Fibroblast of gingiva (primary cell): ENCODE data around the gene MYRF.

Experiments used
- DNase-seq: peaks from one replicate; pipeline ENCODE4 v3.0.0-alpha.2; 2011; ENCODE audit warnings: low read depth

MYRF gene

DNA sequence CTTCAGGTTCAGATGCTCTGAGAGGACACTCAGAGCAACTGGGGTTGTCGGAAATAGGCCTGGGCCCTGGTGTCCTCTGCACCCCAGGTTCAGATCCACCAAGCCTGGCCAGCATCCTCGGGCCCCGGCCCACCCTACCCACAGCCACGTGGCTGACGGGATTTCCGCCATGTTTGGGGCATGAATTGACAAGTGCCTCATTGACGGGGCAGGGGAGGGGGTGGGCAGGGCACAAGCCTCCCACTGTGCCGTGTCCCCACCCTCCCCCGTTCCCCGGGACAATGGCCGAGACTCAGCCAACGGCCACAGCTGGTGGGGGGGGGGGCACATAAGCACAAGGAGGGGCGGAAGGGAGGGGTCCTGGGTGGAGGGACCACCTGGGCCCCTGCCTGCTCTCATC lies 8.5 kb downstream of the MYRF start:
- no peak for DNase-seq

DNA sequence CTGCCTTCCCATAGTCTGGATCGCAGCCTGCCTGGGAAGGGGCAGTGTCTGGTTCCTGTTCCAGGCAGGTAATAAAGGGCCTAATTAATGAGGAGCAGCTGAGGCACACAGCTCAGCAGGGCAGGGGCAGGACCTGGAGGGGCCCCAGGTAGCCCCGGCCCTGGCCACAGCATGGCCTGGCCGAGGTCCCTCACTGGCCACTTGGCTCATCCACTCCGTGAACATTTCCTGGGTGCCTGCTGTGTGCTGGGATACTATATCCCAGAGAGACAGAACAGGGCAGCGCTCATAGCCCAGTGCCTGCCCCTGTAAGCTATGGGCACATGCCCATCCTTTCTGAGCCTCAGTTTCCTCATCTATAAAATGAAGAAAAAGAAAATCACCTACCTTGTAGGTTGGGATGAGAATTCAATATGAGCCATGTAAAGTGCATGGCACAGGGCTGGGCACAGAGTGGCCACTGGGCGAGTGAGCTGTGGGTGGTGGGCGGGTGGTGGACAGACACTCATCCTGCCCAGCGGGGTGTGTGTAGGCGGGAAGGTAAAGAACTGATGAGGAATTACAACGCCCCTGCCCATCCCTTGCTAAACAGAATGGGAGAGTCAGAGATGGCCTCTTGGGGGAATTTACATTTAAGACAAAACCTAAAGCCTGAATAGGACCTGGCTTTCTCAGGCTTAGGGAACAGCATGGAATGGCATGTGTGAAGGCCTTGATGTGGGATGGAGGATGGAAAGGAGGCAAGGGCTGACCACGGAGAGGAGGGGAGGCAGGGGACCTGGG lies 9.2 kb downstream of the MYRF start:
- DNase-seq, result no peak

DNA sequence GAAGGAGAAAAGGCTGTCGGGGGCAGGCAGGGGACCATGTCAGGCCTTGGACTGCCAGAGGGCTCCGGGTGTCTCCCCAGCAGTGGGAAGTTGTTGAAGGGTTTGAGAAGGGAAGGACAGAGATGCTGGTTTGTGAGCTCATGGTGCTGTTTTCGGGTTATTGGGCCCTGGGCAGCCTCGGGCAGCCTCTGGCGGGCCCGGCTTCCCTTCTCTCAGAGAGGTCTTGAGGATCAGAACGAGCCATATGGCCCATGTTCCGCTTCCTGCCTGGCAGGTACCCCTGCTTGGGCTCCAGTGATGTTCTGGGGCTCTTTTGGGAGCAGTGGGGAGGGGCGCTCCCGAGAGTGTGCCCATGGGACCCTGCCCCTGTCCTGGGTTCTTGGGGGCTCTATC lies 9.8 kb downstream of the MYRF start:
- no peak for DNase-seq

DNA sequence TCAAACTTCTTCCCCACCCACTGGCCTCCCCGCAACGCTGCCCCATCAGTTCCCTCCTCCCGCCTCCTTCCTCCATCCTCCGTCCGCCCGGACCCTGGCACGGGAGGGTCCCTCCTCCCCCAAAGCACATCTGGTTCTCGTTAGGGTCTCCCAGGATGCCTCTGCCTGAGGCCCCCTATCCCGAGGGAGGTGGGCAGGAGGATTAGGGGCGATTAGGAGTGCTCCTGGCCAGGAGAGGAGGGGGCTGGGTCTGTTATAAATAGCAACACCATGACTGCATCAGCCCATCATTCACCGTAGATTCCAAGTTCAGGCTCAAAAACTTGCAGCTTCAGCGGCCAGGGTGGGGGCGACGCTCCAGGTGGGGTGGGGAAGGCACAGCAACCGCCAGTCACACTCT lies 10.4 kb downstream of the MYRF start:
- no peak for DNase-seq

DNA sequence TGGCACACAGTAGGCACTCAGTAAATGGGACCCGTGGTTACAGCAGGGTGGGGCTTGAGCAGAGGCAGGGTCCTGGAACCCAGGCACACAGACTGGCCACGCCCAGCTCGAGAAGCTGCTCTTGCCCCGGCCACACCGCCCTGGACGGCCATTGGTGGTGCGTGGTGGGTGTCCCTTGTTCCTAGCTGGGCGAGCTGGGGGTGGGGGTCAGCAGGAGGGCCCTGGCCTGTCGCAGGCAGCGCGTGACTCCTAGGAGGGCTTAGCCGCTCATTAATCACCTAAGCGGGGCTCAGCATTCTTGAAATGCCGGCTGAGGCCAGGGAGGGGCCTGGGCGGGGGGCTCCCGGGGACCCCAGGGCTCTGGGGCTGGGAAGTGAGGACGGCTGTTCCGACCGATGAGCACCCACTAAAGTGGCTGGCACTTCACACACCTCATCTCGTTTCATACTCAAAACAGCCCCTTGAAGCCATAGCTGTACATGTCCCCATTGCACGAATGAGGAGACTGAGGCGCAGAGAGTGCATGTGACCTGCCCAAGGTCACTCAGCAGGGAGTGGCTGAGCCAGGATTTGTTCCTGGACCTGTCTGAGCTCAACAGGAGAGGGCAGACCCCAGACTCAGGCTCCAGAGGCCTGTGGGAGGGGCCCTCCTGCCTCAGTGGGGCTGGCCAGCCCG lies 11.6 kb downstream of the MYRF start:
- DNase-seq, result no peak

DNA sequence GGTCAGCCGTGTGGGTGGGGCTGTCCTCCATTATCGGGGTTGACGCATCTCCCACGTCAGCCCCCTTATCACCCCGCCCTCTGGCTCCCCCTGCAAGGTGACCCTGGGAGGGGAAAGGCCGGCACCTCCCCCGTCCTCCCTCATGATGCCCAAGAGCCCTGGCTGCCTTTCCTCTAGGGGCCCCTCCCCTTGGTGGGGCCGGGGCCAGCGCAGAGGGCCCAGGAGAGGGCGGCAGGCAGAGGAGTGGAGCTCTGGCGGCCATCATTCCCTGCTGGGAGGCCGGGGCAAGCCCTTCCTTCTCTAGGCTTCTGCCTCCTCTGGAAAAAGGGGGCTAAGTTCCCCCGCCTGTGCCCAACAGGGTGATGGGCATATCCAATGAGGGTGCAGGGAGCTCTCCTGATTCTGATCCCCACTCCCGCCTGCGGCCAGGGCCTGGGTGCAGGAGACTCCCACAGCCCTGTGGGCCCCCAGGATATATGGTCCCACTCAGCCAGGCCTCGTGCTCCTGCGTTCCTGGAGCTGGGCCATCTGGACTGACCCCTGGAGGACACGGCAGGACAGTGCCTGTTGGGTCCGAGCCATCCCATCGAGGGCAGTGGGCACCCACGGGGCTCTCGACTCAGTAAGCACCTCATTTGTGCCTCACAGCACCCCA lies 12.3 kb downstream of the MYRF start:
- no peak for DNase-seq

DNA sequence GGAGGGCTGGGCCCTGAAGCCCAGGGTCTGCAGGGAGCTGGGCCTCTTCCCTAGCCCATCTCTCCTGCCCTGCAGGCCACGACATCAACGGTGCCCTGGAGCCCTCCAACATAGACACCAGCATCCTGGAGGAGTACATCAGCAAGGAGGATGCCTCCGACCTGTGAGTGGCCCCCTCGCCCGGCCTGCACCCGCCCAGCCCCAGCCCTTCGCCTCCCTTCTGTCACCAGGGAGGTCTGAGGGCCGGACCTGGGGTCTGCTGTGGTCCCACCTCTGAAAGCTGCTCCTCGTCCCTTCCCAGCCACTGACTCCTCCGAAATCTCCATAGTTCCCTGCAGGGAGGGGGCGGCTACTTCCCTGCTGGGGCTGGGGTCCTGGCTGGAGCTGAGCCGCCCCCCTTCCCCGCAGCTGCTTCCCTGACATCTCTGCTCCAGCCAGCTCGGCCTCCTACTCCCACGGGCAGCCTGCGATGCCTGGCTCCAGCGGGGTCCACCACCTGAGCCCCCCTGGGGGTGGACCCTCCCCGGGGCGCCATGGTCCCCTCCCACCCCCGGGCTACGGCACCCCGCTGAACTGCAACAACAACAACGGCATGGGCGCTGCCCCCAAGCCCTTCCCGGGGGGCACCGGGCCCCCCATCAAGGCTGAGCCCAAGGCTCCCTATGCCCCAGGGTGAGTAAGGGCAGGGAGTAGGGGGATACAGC lies 13.3 kb downstream of the MYRF start:
- DNase-seq, result no peak

DNA sequence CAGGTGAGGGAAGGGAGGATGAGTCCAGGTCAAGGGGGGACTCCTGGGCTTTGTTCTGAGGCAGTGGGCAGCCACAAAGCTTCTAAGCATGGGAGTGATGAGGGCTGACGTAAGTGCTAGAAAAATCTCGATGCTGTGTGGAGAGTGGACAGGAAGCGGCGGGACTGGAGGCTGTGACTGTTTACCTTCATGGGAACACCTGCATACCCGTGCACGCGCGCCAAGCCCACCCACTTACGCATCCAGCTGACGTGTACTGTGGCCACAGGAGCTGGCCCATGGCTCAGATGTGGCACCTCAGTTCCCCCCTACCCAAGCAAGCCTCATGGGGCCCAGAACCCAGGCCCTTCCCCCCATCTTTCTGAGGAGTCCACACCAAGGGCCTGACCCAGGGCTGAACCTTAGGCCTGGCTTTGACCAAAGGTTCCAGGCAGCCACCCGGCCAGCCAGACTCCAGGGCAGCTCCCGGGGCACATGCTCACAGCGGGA lies 14.0 kb downstream of the MYRF start:
- no peak for DNase-seq

DNA sequence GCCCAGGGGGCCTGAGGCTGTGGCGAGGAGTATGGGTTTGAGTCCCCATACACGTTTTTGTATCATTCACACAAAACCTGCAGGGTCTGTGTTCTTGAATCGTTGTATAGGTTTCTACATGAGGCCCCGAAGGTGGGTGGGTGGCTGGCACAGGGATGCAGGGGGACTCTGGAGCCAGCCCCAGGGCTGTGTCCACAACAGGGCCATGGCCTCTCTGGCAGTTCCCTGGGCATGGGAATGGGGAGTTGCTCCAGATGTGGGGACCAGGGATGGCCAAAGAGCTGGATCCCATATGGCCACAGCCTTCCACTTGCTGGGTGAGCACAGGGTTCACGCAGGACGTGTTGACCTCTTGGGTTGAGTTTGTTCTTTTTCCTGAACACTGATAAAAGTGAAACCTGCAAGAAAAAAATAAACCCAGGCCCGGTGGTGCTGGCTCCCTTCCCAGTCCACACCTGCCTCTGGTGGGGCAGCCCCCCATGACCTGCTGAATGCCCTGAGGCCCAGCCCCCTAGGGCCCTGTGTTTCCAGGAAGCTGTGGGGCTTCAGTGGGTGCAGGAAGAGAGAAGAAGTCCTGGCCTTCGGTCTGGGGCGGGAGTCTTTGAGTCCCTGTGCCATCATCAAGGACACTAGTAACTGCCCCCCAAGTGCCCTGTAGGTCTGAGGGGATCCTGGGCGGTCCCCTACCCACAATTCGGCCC lies 16.1 kb downstream of the MYRF start:
- DNase-seq, result no peak

DNA sequence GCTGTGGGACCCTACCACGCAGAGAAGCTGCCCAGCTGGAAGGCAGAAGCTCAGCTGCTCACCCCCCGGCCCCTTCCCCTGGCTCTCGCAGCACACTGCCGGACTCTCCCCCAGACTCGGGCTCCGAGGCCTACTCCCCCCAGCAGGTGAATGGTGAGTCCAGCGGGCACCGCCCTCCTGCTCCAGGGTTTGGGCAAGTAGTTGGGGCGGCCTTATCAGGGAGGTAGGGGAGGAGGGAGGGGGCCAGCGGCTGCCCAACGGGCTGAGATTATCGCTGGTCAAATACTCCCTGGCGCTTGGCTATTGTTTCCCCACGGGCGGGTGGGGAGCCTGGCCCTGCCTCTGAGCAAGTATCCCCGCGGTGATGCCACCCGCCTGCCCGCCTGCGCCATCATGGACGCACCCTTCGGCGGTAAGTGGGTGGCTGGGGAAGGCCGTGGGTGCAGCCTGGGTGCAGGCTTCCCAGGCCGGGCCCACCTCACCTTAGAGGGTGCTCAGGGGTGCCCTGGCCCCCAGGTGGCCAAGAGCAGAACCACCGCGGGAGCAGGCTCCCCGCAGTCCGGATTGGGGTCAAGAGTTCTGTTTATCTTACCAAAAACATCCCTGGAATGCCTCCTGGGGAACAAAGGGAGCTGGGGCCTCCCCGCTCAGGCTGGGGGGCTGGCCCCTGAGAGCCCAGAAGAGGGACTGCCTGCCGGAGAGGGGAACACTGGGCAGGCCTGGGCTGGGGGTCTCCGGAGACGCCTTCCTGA lies 16.9 kb downstream of the MYRF start:
- DNase-seq, result no peak

DNA sequence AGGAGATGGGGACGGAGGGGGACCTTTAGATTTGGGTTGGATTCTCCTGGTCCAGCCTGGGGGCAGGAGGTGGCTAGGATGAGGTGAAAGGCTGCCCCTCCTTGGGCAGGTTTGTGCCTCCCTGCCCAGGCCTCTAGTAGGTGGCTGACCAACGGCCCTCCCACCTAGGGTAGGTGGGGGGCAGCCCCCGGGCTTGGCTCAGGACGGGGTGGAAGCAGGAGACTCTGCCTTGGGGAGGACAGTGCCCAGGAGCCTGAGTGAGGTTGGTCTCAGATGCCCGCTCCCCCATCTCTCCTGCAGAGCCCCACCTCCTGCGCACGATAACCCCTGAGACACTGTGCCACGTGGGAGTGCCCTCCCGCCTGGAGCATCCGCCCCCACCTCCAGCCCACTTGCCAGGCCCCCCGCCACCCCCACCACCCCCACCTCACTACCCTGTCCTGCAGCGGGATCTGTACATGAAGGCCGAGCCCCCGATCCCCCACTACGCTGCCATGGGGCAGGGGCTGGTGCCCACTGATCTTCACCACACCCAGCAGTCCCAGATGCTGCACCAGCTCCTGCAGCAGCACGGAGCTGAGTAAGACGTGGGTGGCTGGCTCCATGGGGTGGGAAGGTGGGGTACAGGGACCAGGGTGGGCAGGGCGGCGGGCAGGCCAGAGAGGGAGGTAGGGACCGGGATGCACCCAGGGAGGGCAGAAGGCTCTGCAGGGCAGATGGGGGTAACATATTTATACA lies 17.7 kb downstream of the MYRF start:
- no peak for DNase-seq

DNA sequence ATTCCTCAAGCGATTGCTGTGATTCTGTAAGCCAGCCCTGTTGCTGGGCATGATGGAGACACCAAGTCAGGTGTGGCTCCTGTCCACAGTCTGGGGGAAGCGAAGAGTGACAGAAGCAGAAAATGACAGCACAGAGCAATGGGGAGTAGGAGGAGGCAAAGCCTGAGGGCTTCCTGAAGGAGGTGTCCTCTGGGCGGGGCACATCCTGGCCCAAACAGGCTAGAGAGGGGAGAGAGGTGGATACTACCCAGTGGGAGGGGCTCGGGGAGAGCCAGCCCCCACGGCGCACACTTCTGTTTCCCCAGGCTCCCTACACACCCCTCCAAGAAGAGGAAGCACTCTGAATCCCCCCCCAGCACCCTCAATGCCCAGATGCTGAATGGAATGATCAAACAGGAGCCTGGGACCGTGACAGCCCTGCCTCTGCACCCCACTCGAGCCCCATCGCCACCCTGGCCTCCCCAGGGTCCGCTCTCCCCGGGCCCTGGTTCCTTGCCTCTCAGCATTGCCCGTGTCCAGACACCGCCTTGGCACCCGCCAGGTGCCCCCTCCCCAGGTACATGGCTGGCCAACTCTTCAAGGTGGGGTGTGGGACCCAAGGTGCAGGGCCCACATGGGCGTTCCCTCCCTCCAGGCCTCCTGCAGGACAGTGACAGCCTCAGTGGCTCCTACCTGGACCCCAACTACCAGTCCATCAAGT lies 18.9 kb downstream of the MYRF start:
- no peak for DNase-seq

DNA sequence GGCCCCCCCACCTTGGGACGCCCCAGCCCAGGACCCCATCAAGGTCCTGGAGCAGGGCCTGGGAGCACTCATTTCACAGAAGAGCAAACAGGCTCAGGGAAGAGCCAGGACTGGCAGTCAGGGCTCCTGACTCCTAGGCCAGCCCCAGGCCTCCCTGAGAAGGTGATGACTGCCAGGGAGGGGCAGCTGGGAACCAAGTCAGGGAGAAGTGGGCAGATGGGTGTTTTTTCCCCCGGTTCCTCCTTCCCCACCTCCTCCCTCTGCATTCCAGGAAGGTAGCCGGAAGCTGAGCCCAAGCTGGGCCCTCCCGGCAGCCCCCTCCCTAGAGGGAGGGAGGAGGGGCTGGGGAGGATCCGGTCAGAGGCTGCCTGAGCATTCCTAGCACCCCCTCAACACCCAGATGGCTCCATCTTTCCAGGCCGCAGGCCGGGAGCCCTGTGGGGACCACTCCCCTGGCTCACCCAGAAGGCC lies 19.6 kb downstream of the MYRF start:
- no peak for DNase-seq

DNA sequence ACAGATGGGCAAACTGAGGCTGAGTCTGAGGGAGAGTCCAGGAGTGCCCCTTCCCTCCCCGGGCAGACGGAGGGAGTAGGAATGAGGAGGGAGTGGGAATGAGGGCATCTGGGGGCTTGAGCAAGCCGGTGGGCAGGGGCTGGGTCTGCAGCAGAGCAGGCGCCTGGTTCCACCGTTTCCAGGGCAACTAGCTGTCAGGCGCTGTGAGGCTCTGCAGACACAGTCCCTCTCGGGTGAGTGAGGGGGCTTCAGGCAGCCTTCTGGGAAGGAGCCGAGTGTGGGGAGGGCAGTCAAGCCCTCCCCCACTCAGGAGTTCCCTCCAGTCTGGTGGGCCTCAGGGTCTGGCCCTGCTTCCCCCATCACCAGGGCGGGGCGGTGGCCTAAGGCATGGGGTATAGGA lies 20.9 kb downstream of the MYRF start:
- DNase-seq, result no peak

DNA sequence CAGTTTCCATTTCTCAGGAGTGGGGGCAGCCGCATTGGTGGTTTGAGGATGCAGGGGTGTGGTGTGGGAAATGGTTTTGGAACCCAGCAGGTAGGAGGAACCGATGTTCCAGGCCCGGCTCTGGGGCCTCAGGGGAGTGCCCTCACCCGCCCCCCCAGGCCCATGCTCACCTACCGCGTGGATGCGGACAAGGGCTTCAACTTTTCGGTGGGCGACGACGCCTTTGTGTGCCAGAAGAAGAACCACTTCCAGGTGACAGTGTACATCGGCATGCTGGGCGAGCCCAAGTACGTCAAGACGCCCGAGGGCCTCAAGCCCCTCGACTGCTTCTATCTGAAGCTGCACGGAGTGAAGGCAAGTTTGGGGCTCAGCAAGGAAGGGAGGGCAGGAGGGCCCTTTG lies 21.4 kb downstream of the MYRF start:
- no peak for DNase-seq

DNA sequence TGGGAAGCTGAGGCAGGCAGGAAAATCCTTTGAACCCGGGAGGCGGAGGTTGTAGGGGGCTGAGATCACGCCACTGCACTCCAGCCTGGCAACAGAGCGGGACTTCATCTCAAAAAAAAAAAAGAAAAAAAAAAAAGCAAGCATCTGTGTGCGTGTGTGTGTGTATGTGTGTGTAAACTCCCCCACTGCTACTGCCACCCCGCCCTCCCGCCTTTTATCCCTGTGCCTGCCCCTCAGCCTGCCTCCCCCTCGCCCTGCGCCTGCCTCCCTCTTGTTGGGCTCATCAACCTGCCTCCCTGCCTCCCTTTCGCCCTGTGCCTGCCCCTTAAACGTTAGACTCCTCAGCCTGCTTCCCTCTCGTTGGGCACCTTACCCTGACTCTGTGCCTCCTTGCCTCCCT lies 22.0 kb downstream of the MYRF start:
- DNase-seq, result no peak

DNA sequence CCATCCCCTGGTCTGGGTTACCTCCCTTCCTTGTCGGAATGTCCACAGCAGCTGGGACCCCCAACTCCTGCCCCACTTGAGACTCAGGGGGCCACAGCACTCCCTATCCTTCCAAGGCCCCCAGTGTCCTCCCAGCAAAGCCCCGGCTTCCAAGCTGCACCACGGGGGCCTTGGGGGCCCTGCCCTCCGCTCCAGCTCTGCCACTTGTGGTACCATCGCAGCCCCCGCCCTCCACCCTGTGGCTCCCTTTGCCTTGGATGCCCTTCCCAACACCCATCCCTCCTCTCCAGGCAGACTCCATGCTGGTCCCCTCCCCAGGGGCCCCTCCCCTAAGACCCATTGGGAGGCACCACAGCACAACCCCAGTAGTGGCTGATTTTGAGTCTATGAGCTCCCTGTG lies 22.7 kb downstream of the MYRF start:
- DNase-seq, result no peak

DNA sequence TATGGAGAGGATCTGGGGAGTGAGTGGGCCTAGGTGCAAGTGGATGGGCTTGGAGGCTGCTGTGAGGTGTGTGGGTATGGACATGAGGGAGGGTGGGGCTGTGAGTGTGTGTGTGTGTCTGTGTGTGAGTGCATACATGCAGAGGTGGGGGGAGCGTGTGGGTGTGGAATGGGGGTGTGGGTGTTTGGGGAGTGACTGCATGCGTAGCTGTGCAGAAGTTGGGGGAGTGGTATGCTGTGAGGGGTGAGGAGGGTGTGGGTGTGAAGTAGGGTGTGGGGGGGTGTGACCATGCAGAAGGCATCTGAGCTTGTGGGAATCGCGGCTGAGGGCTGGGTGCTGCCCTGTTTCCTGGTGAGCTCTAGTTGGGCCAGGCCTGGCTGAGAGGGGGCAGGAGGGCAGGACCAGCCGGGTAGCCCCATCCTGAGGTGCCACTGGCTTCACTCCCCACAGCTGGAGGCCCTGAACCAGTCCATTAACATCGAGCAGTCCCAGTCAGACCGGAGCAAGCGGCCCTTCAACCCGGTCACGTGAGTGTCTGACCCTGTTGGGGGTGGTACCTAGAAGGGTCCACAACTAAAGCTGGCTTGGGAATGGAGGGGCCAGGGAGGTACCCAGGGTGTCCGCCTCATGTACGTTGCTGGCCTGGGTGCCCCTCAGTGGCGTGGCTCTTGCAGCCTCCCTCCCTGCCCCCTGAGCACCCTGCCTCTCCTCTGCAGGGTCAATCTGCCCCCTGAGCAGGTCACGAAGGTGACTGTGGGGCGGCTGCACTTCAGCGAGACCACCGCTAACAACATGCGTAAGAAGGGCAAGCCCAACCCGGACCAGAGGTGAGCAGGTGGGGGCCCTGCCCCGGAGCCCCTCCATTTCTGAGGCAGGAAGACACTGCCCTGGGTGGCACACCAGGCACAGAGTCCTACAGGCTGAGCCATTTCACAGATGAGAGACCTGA lies 23.4 kb downstream of the MYRF start:
- no peak for DNase-seq
